Measurements from ENCODE around the gene DOCK3. TPM values are rescaled to one million over a fixed set of nuclear protein-coding genes. Genes with fewer than 3 reads are reported as not detected.

DOCK3 gene
- total RNA-seq, 1 experiment from 2014 or later, result 0.15 TPM

- H3K4me1 ChIP-seq (ENCODE audit: insufficient read depth, low read length), result no peaks in the 10 kb centered on the region
- H4K20me1 ChIP-seq (ENCODE audit: low read length), result no peaks in the 10 kb centered on the region
- intact Hi-C loops (cut with micrococcal nuclease), result no loop called here
- ChIA-PET POLR2A (ENCODE audit: unreplicated experiment) (no interaction called here), CTCF (no interaction called here)
- H3K36me3 ChIP-seq (ENCODE audit: low read depth, low read length), result no peaks in the 10 kb centered on the region
- BruUV-seq (replicated peaks), result no TSS peak
- peaks cover 14% of the 10 kb centered on the region for H3K27me3 ChIP-seq (ENCODE audit: low read length)
- H3F3A ChIP-seq (ENCODE audit: low read length, unreplicated experiment), result no peaks in the 10 kb centered on the region
- H3K4me3 ChIP-seq (ENCODE audit: low read length), result no peak overlapping the region
- H3K79me2 ChIP-seq (ENCODE audit: low read length), result no peaks in the 10 kb centered on the region
- no peak overlapping the region for H2AFZ ChIP-seq (ENCODE audit: low read length)
- no peak for DNase-seq
- ATAC-seq, result no peak
- no peak overlapping the region for H3K9ac ChIP-seq (ENCODE audit: low read length)
- no peak overlapping the region for H3K27ac ChIP-seq (ENCODE audit: low read length)
- H3K4me2 ChIP-seq (ENCODE audit: low read length), result no peak overlapping the region
- no peaks in the 10 kb centered on the region for H3K9me2 ChIP-seq (replicated peaks; ENCODE audit: low read length)
- no peaks in the 10 kb centered on the region for H3K9me3 ChIP-seq (ENCODE audit: low read length)
- TF ChIP-seq CTCF (conservative IDR thresholded peaks at IDR 0.05; ENCODE audit: low read depth, low read length), result peak; percentile 43; the same call in 1 of the 2 replicates
- TF ChIP-seq EZH2phosphoT487 (IDR thresholded peaks at IDR 0.05; ENCODE audit: borderline replicate concordance, low read length), result no peak
Measured at GRCh38 chr3:50978991-50979667, 304.4 kb downstream of the DOCK3 start.

GRCh38 chr3:50982540-50983325 lies 308.0 kb downstream of the DOCK3 start:
- TF ChIP-seq EZH2phosphoT487 (IDR thresholded peaks at IDR 0.05; ENCODE audit: borderline replicate concordance, low read length) (no peak), CTCF (conservative IDR thresholded peaks at IDR 0.05; ENCODE audit: low read depth, low read length) (no peak), EZH2 (IDR thresholded peaks at IDR 0.05; ENCODE audit: low read length, unreplicated experiment) (no peak)
- DNase-seq (no peak), ATAC-seq (no peak)
- H4K20me1 ChIP-seq (ENCODE audit: low read length), result no peaks in the 10 kb centered on the region
- no peaks in the 10 kb centered on the region for H3K9me2 ChIP-seq (replicated peaks; ENCODE audit: low read length)
- ChIA-PET CTCF (no interaction called here), POLR2A (ENCODE audit: unreplicated experiment) (no interaction called here)
- no peak overlapping the region for H3K9ac ChIP-seq (ENCODE audit: low read length)
- no peaks in the 10 kb centered on the region for H3F3A ChIP-seq (ENCODE audit: low read length, unreplicated experiment)
- no TSS peak for BruUV-seq (replicated peaks)
- no peaks in the 10 kb centered on the region for H3K4me1 ChIP-seq (ENCODE audit: insufficient read depth, low read length)
- H2AFZ ChIP-seq (ENCODE audit: low read length), result no peak overlapping the region
- no peak overlapping the region for H3K4me2 ChIP-seq (ENCODE audit: low read length)
- no peak overlapping the region for H3K27ac ChIP-seq (ENCODE audit: low read length)
- H3K79me2 ChIP-seq (ENCODE audit: low read length), result no peaks in the 10 kb centered on the region
- no peaks in the 10 kb centered on the region for H3K36me3 ChIP-seq (ENCODE audit: low read depth, low read length)
- peaks cover 19% of the 10 kb centered on the region for H3K27me3 ChIP-seq (ENCODE audit: low read length)
- intact Hi-C loops (cut with micrococcal nuclease), result no loop called here
- H3K9me3 ChIP-seq (ENCODE audit: low read length), result no peaks in the 10 kb centered on the region
- no peak overlapping the region for H3K4me3 ChIP-seq (ENCODE audit: low read length)

- no peaks in the 10 kb centered on the region for H3K36me3 ChIP-seq (ENCODE audit: low read depth, low read length)
- no TSS peak for BruUV-seq (replicated peaks)
- H3K27ac ChIP-seq (ENCODE audit: low read length), result no peak overlapping the region
- H3F3A ChIP-seq (ENCODE audit: low read length, unreplicated experiment), result no peaks in the 10 kb centered on the region
- no peaks in the 10 kb centered on the region for H4K20me1 ChIP-seq (ENCODE audit: low read length)
- no peaks in the 10 kb centered on the region for H3K9me2 ChIP-seq (replicated peaks; ENCODE audit: low read length)
- ATAC-seq, result no peak
- POLR2A ChIA-PET (ENCODE audit: unreplicated experiment), result no interaction called here
- no peak overlapping the region for H3K4me2 ChIP-seq (ENCODE audit: low read length)
- CTCF ChIA-PET, result no interaction called here
- DNase-seq, result no peak
- H3K4me1 ChIP-seq (ENCODE audit: insufficient read depth, low read length), result no peaks in the 10 kb centered on the region
- no peak overlapping the region for H3K4me3 ChIP-seq (ENCODE audit: low read length)
- no peaks in the 10 kb centered on the region for H3K9me3 ChIP-seq (ENCODE audit: low read length)
- H2AFZ ChIP-seq (ENCODE audit: low read length), result no peak overlapping the region
- intact Hi-C loops (cut with micrococcal nuclease), result no loop called here
- no peaks in the 10 kb centered on the region for H3K79me2 ChIP-seq (ENCODE audit: low read length)
- H3K27me3 ChIP-seq (ENCODE audit: low read length), result peaks cover 20% of the 10 kb centered on the region
- TF ChIP-seq EZH2phosphoT487 (IDR thresholded peaks at IDR 0.05; ENCODE audit: borderline replicate concordance, low read length) (no peak), CTCF (conservative IDR thresholded peaks at IDR 0.05; ENCODE audit: low read depth, low read length) (no peak), EZH2 (IDR thresholded peaks at IDR 0.05; ENCODE audit: low read length, unreplicated experiment) (no peak)
- no peak overlapping the region for H3K9ac ChIP-seq (ENCODE audit: low read length)
Measured at GRCh38 chr3:50983887-50984286, 309.2 kb downstream of the DOCK3 start.

Data from PC-3 (cell line).